T-cell (primary cell): ENCODE data around the gene TMEM9. TPM values are rescaled to one million over a fixed set of nuclear protein-coding genes. Genes with fewer than 3 reads are reported as not detected.

ENCODE experiments used
- ATAC-seq, 4 experiments: fragments of 200-7000 bp in 3 of 4; fragments of 150-1000 bp in 1 of 4; cut with Tn5 transposase; replicated peaks in 1 of 4; 1 replicate in 3 of 4; 2 replicates in 1 of 4; pipeline ENCODE4 v1.10.0; 2021; ENCODE audit warnings: moderate library complexity in 3 of 4, mild to moderate bottlenecking in 2 of 4, moderate number of reproducible peaks in 1 of 4
- CTCF ChIA-PET, 2 donors: fragments of 300-600 bp; sonication (Branson Sonifier 250); formaldehyde crosslinking; loops; one replicate each; lab custom pipeline; 2022; ENCODE audit warnings: antibody characterized with exemption in 2 of 2; lab: Charles Lee
- POLR2A ChIA-PET, 2 donors: fragments of 300-600 bp; sonication (Branson Sonifier 250); formaldehyde crosslinking; loops; one replicate each; lab custom pipeline; 2022; ENCODE audit warnings: antibody characterized with exemption in 2 of 2; lab: Charles Lee
- DNase-seq, 35 experiments: peaks; one replicate each; pipeline versions ENCODE4 v3.0.0 to v3.0.0-alpha.2; 2013 to 2023
- H3K27ac ChIP-seq: one replicate; pipeline ENCODE4 v1.5.1; 2013; ENCODE audit warnings: low read length
- H3K27me3 ChIP-seq, 2 experiments: replicated peaks in 1 of 2; 1 replicate in 1 of 2; 2 replicates in 1 of 2; pipeline versions ENCODE4 v1.6.1 to v1.7.0; 2013; ENCODE audit warnings: low read length in 1 of 2, mixed read lengths in 1 of 2; ENCODE audit not compliant: control insufficient read depth in 2 of 2, insufficient read depth in 2 of 2; ENCODE audit errors: extremely low read depth in 1 of 2
- H3K36me3 ChIP-seq, 2 donors: 1 replicate in 1 of 2; 2 replicates in 1 of 2; pipeline versions ENCODE4 v1.6.1 to v1.7.0; 2013; ENCODE audit warnings: low read length in 1 of 2; ENCODE audit not compliant: control insufficient read depth in 2 of 2, insufficient read depth in 1 of 2; ENCODE audit errors: extremely low read depth in 1 of 2
- H3K4me1 ChIP-seq, 2 experiments: 1 replicate in 1 of 2; 2 replicates in 1 of 2; pipeline versions ENCODE4 v1.6.1 to v1.7.0; 2013; ENCODE audit warnings: low read length in 2 of 2, mixed read lengths in 1 of 2; ENCODE audit not compliant: insufficient read depth in 2 of 2, control insufficient read depth in 1 of 2; ENCODE audit errors: extremely low read depth in 1 of 2
- H3K4me3 ChIP-seq, 2 donors: 1 replicate in 1 of 2; 2 replicates in 1 of 2; pipeline versions ENCODE4 v1.5.1 to v1.7.0; 2013; ENCODE audit warnings: mild to moderate bottlenecking in 2 of 2, low read length in 1 of 2, moderate library complexity in 1 of 2; ENCODE audit not compliant: control insufficient read depth in 1 of 2; ENCODE audit errors: extremely low read depth in 1 of 2
- H3K9me3 ChIP-seq: 2 replicates; pipeline ENCODE4 v1.7.0; 2013
- H3K27ac Mint-ChIP-seq, 2 donors: one replicate each; pipeline ENCODE4 v1.8.0; 2020 to 2021; ENCODE audit warnings: mild to moderate bottlenecking in 2 of 2, mixed read lengths in 2 of 2
- H3K27me3 Mint-ChIP-seq, 2 donors: one replicate each; pipeline ENCODE4 v1.8.0; 2021 to 2022; ENCODE audit warnings: mixed read lengths in 2 of 2
- H3K36me3 Mint-ChIP-seq: one replicate; pipeline ENCODE4 v1.8.0; 2021; ENCODE audit warnings: mixed read lengths
- H3K4me1 Mint-ChIP-seq, 3 donors: one replicate each; pipeline ENCODE4 v1.8.0; 2020 to 2022; ENCODE audit warnings: mixed read lengths in 3 of 3, mild to moderate bottlenecking in 1 of 3
- H3K4me3 Mint-ChIP-seq, 3 donors: one replicate each; pipeline ENCODE4 v1.8.0; 2020 to 2022; ENCODE audit warnings: mild to moderate bottlenecking in 3 of 3, mixed read lengths in 3 of 3, moderate library complexity in 3 of 3
- H3K9me3 Mint-ChIP-seq, 3 donors: one replicate each; pipeline ENCODE4 v1.8.0; 2020 to 2022; ENCODE audit warnings: mixed read lengths in 3 of 3
- whole genome bisulfite sequencing: methylation state at CpG from one replicate; pipeline ENCODE4 v1.1.5; 2013; ENCODE audit warnings: missing lambda C conversion rate; ENCODE audit not compliant: insufficient coverage; 5-methylcytosine and 5-hydroxymethylcytosine counted together
- total RNA-seq, 35 experiments: library from RNA in 6 of 35; stranded (reverse) in 6 of 35; fragments of 120-200 nt in 1 of 35; gene quantifications; one replicate each; pipeline versions ENCODE4 v1.2.1 to v1.2.4 and lab custom pipeline; 2013 to 2026

TMEM9 gene
- total RNA-seq, 5 donors from 2014 or later (not counting 1 experiment from before 2014, with no cell fraction given) = 15.5 to 22.2 (median 17.7) TPM

DNA sequence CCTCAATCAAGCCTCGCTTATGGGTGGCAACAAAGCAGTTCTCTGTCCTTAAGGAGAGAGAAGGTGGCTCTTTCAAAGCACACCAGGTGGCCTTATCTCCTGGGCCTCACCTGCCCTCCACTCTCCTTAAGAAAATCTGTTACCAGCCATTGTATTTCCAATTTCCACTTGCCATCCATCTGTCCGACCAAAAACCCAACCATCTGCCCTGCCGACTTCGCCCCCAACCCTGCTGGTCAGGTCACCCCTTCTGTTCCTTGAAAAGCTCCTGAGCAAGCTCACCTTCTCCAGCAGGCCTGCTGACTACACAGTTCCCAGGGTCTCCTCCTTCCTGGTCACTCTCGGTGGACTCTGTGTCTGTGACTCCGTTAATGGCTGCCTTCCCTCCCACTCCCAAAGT is 35.7 kb upstream of the TMEM9 start:
- Histone ChIP-seq H3K27ac (no peak overlapping the region), H3K27me3 (peaks cover 0 to 20% of the 10 kb centered on the region in 2 experiments), H3K4me3 (no peak overlapping the region), H3K36me3 (no peaks in the 10 kb centered on the region), H3K9me3 (no peaks in the 10 kb centered on the region), H3K4me1 (no peaks in the 10 kb centered on the region)
- H3K4me3 Mint-ChIP-seq = no peak overlapping the region
- DNase-seq = no peak
- H3K36me3 Mint-ChIP-seq = no peaks in the 10 kb centered on the region
- no peaks in the 10 kb centered on the region for H3K4me1 Mint-ChIP-seq
- H3K27ac Mint-ChIP-seq = no peak overlapping the region
- peaks cover 7 to 25% of the 10 kb centered on the region in 2 donors for H3K27me3 Mint-ChIP-seq
- ChIA-PET POLR2A (no interaction called here), CTCF (no interaction called here)
- whole genome bisulfite sequencing = 94% methylated on average over 3 of the region's 6 CpGs
- no peak for ATAC-seq
- H3K9me3 Mint-ChIP-seq = no peaks in the 10 kb centered on the region

DNA sequence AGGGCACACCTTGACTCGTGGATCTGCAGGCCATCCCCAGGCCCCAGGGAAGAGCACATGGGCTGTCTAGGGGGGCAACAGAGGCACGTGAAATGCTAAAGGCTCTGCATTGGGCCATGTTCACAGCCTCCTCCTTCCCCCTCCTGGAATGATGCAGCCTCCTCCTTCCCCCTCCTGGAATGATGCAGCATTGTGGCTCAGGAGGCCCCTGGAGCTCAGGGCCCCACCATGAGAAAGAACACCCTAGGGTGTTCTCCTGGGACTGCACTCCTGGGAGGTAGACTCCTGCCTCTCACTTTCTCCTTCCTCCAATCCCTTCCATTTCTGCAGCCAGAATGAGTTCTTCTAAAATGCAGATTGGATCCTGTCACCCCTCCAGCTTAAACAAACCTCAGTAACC is 34.8 kb upstream of the TMEM9 start:
- DNase-seq = no peak
- H3K27me3 ChIP-seq = peaks cover 0 to 26% of the 10 kb centered on the region in 2 experiments
- H3K9me3 Mint-ChIP-seq = no peaks in the 10 kb centered on the region
- no peak overlapping the region for H3K4me3 ChIP-seq
- H3K4me1 Mint-ChIP-seq = no peaks in the 10 kb centered on the region
- ChIA-PET CTCF (no interaction called here), POLR2A (no interaction called here)
- H3K4me3 Mint-ChIP-seq = no peak overlapping the region
- no peak overlapping the region for H3K27ac Mint-ChIP-seq
- H3K27ac ChIP-seq = no peak overlapping the region
- H3K27me3 Mint-ChIP-seq = peaks cover 13 to 32% of the 10 kb centered on the region in 2 donors
- no peaks in the 10 kb centered on the region for H3K36me3 ChIP-seq
- H3K36me3 Mint-ChIP-seq = no peaks in the 10 kb centered on the region
- ATAC-seq = no peak
- no peaks in the 10 kb centered on the region for H3K9me3 ChIP-seq
- WGBS = 90% methylated on average over 2 of the region's 2 CpGs
- no peaks in the 10 kb centered on the region for H3K4me1 ChIP-seq

DNA sequence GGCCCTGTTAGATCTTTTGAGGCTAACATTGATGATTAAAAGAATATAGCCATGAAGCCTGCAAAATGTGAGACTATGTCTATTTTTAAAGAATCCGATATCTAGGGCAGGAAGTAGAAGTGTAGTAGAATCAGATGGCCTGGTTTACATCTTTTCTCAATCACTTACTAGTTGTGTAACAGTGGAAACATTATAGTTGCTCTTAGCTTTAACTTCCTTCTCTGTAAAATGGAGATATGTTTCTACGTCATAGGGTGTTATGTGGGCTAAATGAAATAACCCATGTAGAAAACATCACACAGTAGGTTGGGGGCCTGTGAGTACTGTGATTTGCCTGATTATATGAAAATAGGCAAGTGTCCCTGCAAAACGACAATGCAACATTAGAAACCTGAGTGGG is 31.9 kb upstream of the TMEM9 start:
- no peak for DNase-seq
- Histone ChIP-seq H3K4me1 (no peaks in the 10 kb centered on the region), H3K27ac (no peak overlapping the region), H3K4me3 (no peak overlapping the region), H3K27me3 (peaks cover 0 to 25% of the 10 kb centered on the region in 2 experiments), H3K9me3 (no peaks in the 10 kb centered on the region), H3K36me3 (no peaks in the 10 kb centered on the region)
- H3K27me3 Mint-ChIP-seq = peaks cover 25 to 37% of the 10 kb centered on the region in 2 donors
- no peak for ATAC-seq
- no peak overlapping the region for H3K4me3 Mint-ChIP-seq
- H3K9me3 Mint-ChIP-seq = no peaks in the 10 kb centered on the region
- no CpG with 5 or more reads among the region's 3 CpGs for WGBS
- H3K27ac Mint-ChIP-seq = no peak overlapping the region
- no peaks in the 10 kb centered on the region for H3K4me1 Mint-ChIP-seq
- POLR2A ChIA-PET = no interaction called here
- no peaks in the 10 kb centered on the region for H3K36me3 Mint-ChIP-seq
- CTCF ChIA-PET = no interaction called here

DNA sequence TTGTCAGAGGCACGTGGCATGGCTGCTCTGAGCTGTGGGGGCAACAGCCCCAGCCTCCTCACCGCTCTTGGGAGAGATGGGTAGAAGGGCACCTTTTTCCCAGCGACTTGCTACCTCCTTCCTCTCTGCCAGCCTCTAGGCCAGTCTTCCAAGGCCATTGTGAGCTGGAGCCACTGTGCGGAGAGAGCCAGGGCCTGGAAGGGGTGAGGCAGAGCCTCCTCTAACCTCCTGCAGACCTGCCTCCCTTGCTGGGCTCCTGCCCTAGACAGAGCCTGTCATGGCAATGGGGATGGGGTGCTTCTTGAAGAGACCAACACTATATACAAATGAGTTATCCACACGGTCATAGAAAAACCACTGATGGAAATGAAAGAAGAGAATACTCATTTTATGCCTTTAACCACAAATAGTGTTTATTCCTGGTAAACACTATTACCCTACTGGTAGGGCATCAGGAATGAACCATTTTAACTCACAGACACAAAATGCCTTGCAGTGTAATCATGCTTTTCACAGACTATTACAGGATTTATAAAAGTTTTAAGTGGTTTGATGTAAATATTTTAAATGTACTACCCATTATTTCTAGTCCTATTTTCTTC is 31.4 kb upstream of the TMEM9 start:
- CTCF ChIA-PET = no interaction called here
- no peaks in the 10 kb centered on the region for H3K36me3 ChIP-seq
- POLR2A ChIA-PET = no interaction called here
- no peak overlapping the region for H3K4me3 Mint-ChIP-seq
- H3K4me1 Mint-ChIP-seq = no peaks in the 10 kb centered on the region
- H3K27me3 ChIP-seq = peaks cover 0 to 21% of the 10 kb centered on the region in 2 experiments
- H3K36me3 Mint-ChIP-seq = no peaks in the 10 kb centered on the region
- no peaks in the 10 kb centered on the region for H3K4me1 ChIP-seq
- no peak overlapping the region for H3K4me3 ChIP-seq
- DNase-seq (no peak), ATAC-seq (no peak)
- no peaks in the 10 kb centered on the region for H3K9me3 Mint-ChIP-seq
- peaks cover 25 to 34% of the 10 kb centered on the region in 2 donors for H3K27me3 Mint-ChIP-seq
- no CpG with 5 or more reads among the region's 5 CpGs for WGBS
- H3K9me3 ChIP-seq = no peaks in the 10 kb centered on the region
- no peak overlapping the region for H3K27ac ChIP-seq
- H3K27ac Mint-ChIP-seq = no peak overlapping the region

DNA sequence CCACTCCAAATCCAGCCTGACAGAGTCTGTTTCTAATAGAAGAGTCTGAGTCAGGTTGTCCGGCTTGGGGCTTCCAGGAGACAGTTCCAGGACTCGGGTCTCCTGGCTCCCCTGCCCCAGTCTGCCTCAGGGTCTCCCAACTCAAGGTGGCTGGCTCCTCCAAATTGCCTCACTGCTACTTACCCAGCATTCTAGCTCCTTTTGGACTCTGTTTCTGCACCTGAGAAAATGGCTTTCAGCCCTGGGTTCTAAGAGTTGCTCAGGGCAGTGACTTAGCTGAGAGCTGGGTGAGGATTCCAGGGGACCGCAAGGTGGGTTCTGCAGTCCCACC is 30.8 kb upstream of the TMEM9 start:
- no peak overlapping the region for H3K27ac Mint-ChIP-seq
- WGBS = 50% methylated on average over 1 of the region's 3 CpGs
- H3K4me3 ChIP-seq = no peak overlapping the region
- no peaks in the 10 kb centered on the region for H3K36me3 ChIP-seq
- H3K9me3 ChIP-seq = no peaks in the 10 kb centered on the region
- H3K9me3 Mint-ChIP-seq = no peaks in the 10 kb centered on the region
- ChIA-PET CTCF (no interaction called here), POLR2A (no interaction called here)
- peaks cover 0 to 19% of the 10 kb centered on the region in 2 experiments for H3K27me3 ChIP-seq
- H3K4me1 Mint-ChIP-seq = no peaks in the 10 kb centered on the region
- no peak overlapping the region for H3K4me3 Mint-ChIP-seq
- no peaks in the 10 kb centered on the region for H3K36me3 Mint-ChIP-seq
- peaks cover 23 to 33% of the 10 kb centered on the region in 2 donors for H3K27me3 Mint-ChIP-seq
- no peak overlapping the region for H3K27ac ChIP-seq
- DNase-seq (no peak), ATAC-seq (no peak)
- no peaks in the 10 kb centered on the region for H3K4me1 ChIP-seq

- H3K9me3 ChIP-seq = no peaks in the 10 kb centered on the region
- ATAC-seq = no peak
- Mint-ChIP-seq H3K4me3 (no peak overlapping the region), H3K27ac (no peak overlapping the region), H3K36me3 (no peaks in the 10 kb centered on the region), H3K4me1 (no peaks in the 10 kb centered on the region), H3K27me3 (peaks cover 25 to 31% of the 10 kb centered on the region in 2 donors), H3K9me3 (no peaks in the 10 kb centered on the region)
- ChIA-PET CTCF (no interaction called here), POLR2A (no interaction called here)
- H3K4me3 ChIP-seq = no peak overlapping the region
- H3K27me3 ChIP-seq = peaks cover 0 to 19% of the 10 kb centered on the region in 2 experiments
- H3K4me1 ChIP-seq = no peaks in the 10 kb centered on the region
- DNase-seq = no peak
- no peaks in the 10 kb centered on the region for H3K36me3 ChIP-seq
- WGBS = 79% methylated on average over 7 of the region's 9 CpGs
- H3K27ac ChIP-seq = no peak overlapping the region
Measured at GRCh38 chr1:201184307-201185122, 30.2 kb upstream of the TMEM9 start.
